ENCODE measurements around the gene LCORL. TPM values are rescaled to one million over a fixed set of nuclear protein-coding genes. Genes with fewer than 3 reads are reported as not detected.

The LCORL gene
- total RNA-seq, 1 experiment from 2014 or later, result 15.5 TPM

GRCh38 chr4:17981063-17981462 lies 40.5 kb downstream of the LCORL start:
- Histone ChIP-seq H3K9ac (ENCODE audit: extremely low read depth, insufficient read length, low read length) (no peak overlapping the region), H3K4ac (ENCODE audit: low read depth, low read length) (no peak overlapping the region), H4K8ac (replicated peaks; ENCODE audit: insufficient read length, low read depth, low read length) (no peak overlapping the region), H2BK15ac (ENCODE audit: low read depth, low read length) (no peak overlapping the region), H3K4me1 (ENCODE audit: insufficient read depth, low read length) (no peaks in the 10 kb centered on the region), H4K91ac (ENCODE audit: insufficient read length, low read depth, low read length) (no peak overlapping the region), H3K27ac (ENCODE audit: insufficient read length, low read depth, low read length) (no peak overlapping the region), H3K18ac (ENCODE audit: insufficient read length, low read depth, low read length) (no peak overlapping the region), H3K23me2 (ENCODE audit: insufficient read length, low read depth, low read length, poor library complexity, severe bottlenecking) (no peaks in the 10 kb centered on the region), H2BK120ac (ENCODE audit: low read depth, low read length, poor library complexity, severe bottlenecking) (no peak overlapping the region), H3T11ph (ENCODE audit: low read length) (no peak overlapping the region), H3K23ac (ENCODE audit: insufficient read length, low read depth, low read length) (no peak overlapping the region), H3K14ac (ENCODE audit: insufficient read depth, low read length) (no peak overlapping the region), H3K79me2 (ENCODE audit: insufficient read depth, low read length) (no peaks in the 10 kb centered on the region), H2BK20ac (ENCODE audit: low read depth, low read length, poor library complexity, severe bottlenecking) (no peak overlapping the region), H2AFZ (ENCODE audit: low read length) (no peak overlapping the region), H4K20me1 (ENCODE audit: control insufficient read depth, insufficient read depth, insufficient read length) (no peaks in the 10 kb centered on the region), H2BK5ac (ENCODE audit: insufficient read length, low read length) (no peak overlapping the region), H4K5ac (ENCODE audit: insufficient read length, low read depth, low read length) (no peak overlapping the region), H3K4me2 (ENCODE audit: insufficient read depth, insufficient read length, low read length) (no peak overlapping the region), H3K56ac (ENCODE audit: insufficient read length, low read depth, low read length) (no peak overlapping the region), H2BK12ac (ENCODE audit: insufficient read length, low read depth, low read length) (no peak overlapping the region), H3K27me3 (ENCODE audit: insufficient read depth, low read length) (no peaks in the 10 kb centered on the region), H2AK5ac (ENCODE audit: insufficient read length, low read length) (no peak overlapping the region), H3K9me3 (ENCODE audit: control insufficient read depth, low read depth, low read length) (no peaks in the 10 kb centered on the region), H3K79me1 (ENCODE audit: insufficient read depth, low read depth, low read length, poor library complexity, severe bottlenecking) (peaks cover 6% of the 10 kb centered on the region)
- no peak for TF ChIP-seq CTCF (conservative IDR thresholded peaks at IDR 0.05)
- H3K9me3 Mint-ChIP-seq, result peaks cover 35 to 41% of the 10 kb centered on the region in 2 experiments
- DNase-seq, result no peak
- no peak overlapping the region for H3K27ac Mint-ChIP-seq
- H3K4me1 Mint-ChIP-seq, result no peaks in the 10 kb centered on the region
- no CpG with 5 or more reads among the region's 1 CpG for WGBS (ENCODE audit: extremely low coverage, insufficient read length, low lambda C conversion rate)
- H3K4me3 Mint-ChIP-seq, result no peak overlapping the region
- no peaks in the 10 kb centered on the region for H3K27me3 Mint-ChIP-seq (ENCODE audit: low read depth)
- peaks cover 11 to 44% (median 17%) of the 10 kb centered on the region in 3 experiments for H3K36me3 Mint-ChIP-seq (ENCODE audit: insufficient read depth in 1 of 3, low read depth in 3 of 3)

Measured in H9 (cell line).